ENCODE data around the gene MRPS25. TPM values are rescaled to one million over a fixed set of nuclear protein-coding genes. Genes with fewer than 3 reads are reported as not detected.

The MRPS25 gene
- total RNA-seq (2021; ENCODE audit: unreplicated experiment): 58.3 TPM
- 31.1 and 40.2 TPM in 2 replicates for polyA plus RNA-seq (2012)
- Bru-seq, nascent RNA: percentile 91 among the genes with signal in this experiment
- BruChase-seq, experiment 1, labeled RNA remaining after a 6-hour chase: percentile 91 among the genes with signal in this experiment
- BruChase-seq, experiment 2, labeled RNA remaining after a 2-hour chase: percentile 94 among the genes with signal in this experiment
- long read RNA-seq, full-length matches to known transcripts: 64 of 98 reads
- long read RNA-seq, partial matches to known transcripts: 5 of 98 reads
- long read RNA-seq, other reads (novel, unspliced or antisense): 29 of 98 reads

- Histone ChIP-seq H3K79me2 (ENCODE audit: insufficient read depth, low read length) (peaks cover 32% of the 10 kb centered on the region), H3K27ac (ENCODE audit: low read depth, low read length) (peak within 1 kb of the TSS; percentile 77), H3K4me1 (ENCODE audit: control insufficient read depth in 1 of 2, insufficient read depth in 2 of 2, low read length in 2 of 2) (peaks cover 11 to 17% of the 10 kb centered on the region in 2 experiments), H3K9ac (ENCODE audit: low read length) (peak within 1 kb of the TSS; percentile 98), H3K36me3 (ENCODE audit: control insufficient read depth in 1 of 2, insufficient read depth in 2 of 2, low read length in 2 of 2) (peaks cover 0 to 10% of the 10 kb centered on the region in 2 experiments; a peak in 1 of 4 replicates), H3K4me2 (ENCODE audit: low read length) (peak within 1 kb of the TSS; percentile 90), H4K20me1 (ENCODE audit: insufficient read depth) (no peaks in the 10 kb centered on the region), H3K9me2 (ENCODE audit: insufficient read depth) (no peaks in the 10 kb centered on the region), H2AFZ (ENCODE audit: low read depth, low read length, poor library complexity, severe bottlenecking) (peak within 1 kb of the TSS; percentile 33), H3K9me3 (ENCODE audit: control insufficient read depth in 1 of 2, insufficient read depth in 1 of 2, low read depth in 1 of 2, low read length in 2 of 2) (no peaks in the 10 kb centered on the region), H3K27me3 (ENCODE audit: insufficient read depth, low read length) (no peaks in the 10 kb centered on the region), H3K4me3 (replicated peaks in 1 of 2; ENCODE audit: low read depth in 1 of 2, low read length in 2 of 2) (peak within 1 kb of the TSS; percentile 79 to 95)
- RAD21 ChIA-PET (ENCODE audit: low non-redundant PET in 1 of 2, low total read pairs in 2 of 2, uncharacterized antibody in 2 of 2, unreplicated experiment in 2 of 2): no interaction called here
- peak; percentile 97 for ATAC-seq
- peak; percentile 79 for DNase-seq (ENCODE audit: low read depth, low spot score)
- POLR2A ChIA-PET: interaction anchor here (1.1 to 1.7 kb wide), 3 partner anchors 16 to 117 kb away, joined by 3 to 4 read pairs (median 3); no protein-coding TSS in a partner anchor
- CTCF ChIA-PET: interaction anchor here (1.3 to 1.5 kb wide), 2 partner anchors 14 to 139 kb away, joined by 4 to 10 read pairs; no protein-coding TSS in a partner anchor
- intact Hi-C loops (cut with micrococcal nuclease): no loop called here
- TSS peak; percentile 50 for BruUV-seq (replicated peaks)
- TF ChIP-seq JUND (IDR thresholded peaks at IDR 0.05): no peak
- no peak for TF ChIP-seq EZH2 (IDR thresholded peaks at IDR 0.05)
- no peak for TF ChIP-seq EZH2phosphoT487 (IDR thresholded peaks at IDR 0.05; ENCODE audit: borderline replicate concordance)
- peak; percentile 92 for TF ChIP-seq SIN3A (IDR thresholded peaks at IDR 0.05; ENCODE audit: low read depth)
- TF ChIP-seq REST (IDR thresholded peaks at IDR 0.05; ENCODE audit: low read depth): no peak
- no peak for TF ChIP-seq CTCF (IDR thresholded peaks at IDR 0.05 in 2 of 3, conservative IDR thresholded peaks at IDR 0.05 in 1 of 3; ENCODE audit: borderline replicate concordance in 1 of 3, insufficient read depth in 1 of 3, low read depth in 2 of 3, low read length in 2 of 3)
- TF ChIP-seq POLR2A (IDR thresholded peaks at IDR 0.05; ENCODE audit: borderline replicate concordance, extremely low read depth, insufficient read depth, insufficient read length): peak; percentile 95
- TF ChIP-seq MAX (IDR thresholded peaks at IDR 0.05): peak; percentile 94
- TF ChIP-seq CEBPB (IDR thresholded peaks at IDR 0.05; ENCODE audit: low read depth): no peak
- TF ChIP-seq POLR2AphosphoS5 (IDR thresholded peaks at IDR 0.05; ENCODE audit: low read depth, low read length): peak; percentile 99
- no peak for TF ChIP-seq FOSL1 (IDR thresholded peaks at IDR 0.05; ENCODE audit: low read depth)
- TF ChIP-seq ZNF274 (IDR thresholded peaks at IDR 0.05; ENCODE audit: low read depth, low read length): no peak
- TF ChIP-seq SP1 (IDR thresholded peaks at IDR 0.05; ENCODE audit: low read depth): no peak
- no peak for TF ChIP-seq RAD21 (IDR thresholded peaks at IDR 0.05; ENCODE audit: low read depth)
- no peak for TF ChIP-seq TCF7L2 (IDR thresholded peaks at IDR 0.05; ENCODE audit: borderline replicate concordance, extremely low read depth, insufficient read depth, insufficient read length)
- no peak for TF ChIP-seq SRF (IDR thresholded peaks at IDR 0.05; ENCODE audit: low read depth)
- TF ChIP-seq YY1 (IDR thresholded peaks at IDR 0.05; ENCODE audit: extremely low read depth, insufficient replicate concordance, low read depth, low read length): peak; percentile 53
- 0 out of 2 replicates have a peak, but pooled peaks have one; percentile 34 for TF ChIP-seq EGR1 (IDR thresholded peaks at IDR 0.05; ENCODE audit: low read depth)
- TF ChIP-seq ZFX (IDR thresholded peaks at IDR 0.05): peak; percentile 73; the same call in 1 of the 2 replicates
These were observed at the start of gene MRPS25 for GRCh38 chr3:15064835-15065549. Gene MRPS25 (minus strand): TSS chr3:15065315. CDS start chr3:15065194, 121 bp downstream.
